KMS-11 (cell line): ENCODE results near the gene PCK1.

ENCODE experiments used
- H2AFZ ChIP-seq: fragments of 200-600 bp; sonication (generic); 2 replicates; pipeline ENCODE4 v1.6.1; 2016; ENCODE audit warnings: antibody characterized with exemption, mixed run types, low read depth
- H3K27ac ChIP-seq: fragments of 200-600 bp; sonication (generic); 2 replicates; pipeline ENCODE4 v1.6.1; 2016; ENCODE audit warnings: mild to moderate bottlenecking, mixed run types
- H3K27me3 ChIP-seq: fragments of 200-600 bp; sonication (generic); 2 replicates; pipeline ENCODE4 v1.6.1; 2017; ENCODE audit warnings: mild to moderate bottlenecking, low read depth, mixed run types, moderate library complexity; ENCODE audit not compliant: insufficient read depth
- H3K36me3 ChIP-seq: fragments of 200-600 bp; sonication (generic); 2 replicates; pipeline ENCODE4 v1.6.1; 2017; ENCODE audit warnings: mild to moderate bottlenecking, mixed run types; ENCODE audit not compliant: insufficient read depth
- H3K4me1 ChIP-seq: fragments of 200-600 bp; sonication (generic); 2 replicates; pipeline ENCODE4 v1.6.1; 2016; ENCODE audit warnings: mild to moderate bottlenecking, low read depth, mixed run types; ENCODE audit not compliant: poor library complexity, severe bottlenecking
- H3K4me2 ChIP-seq: fragments of 200-600 bp; sonication (generic); 2 replicates; pipeline ENCODE4 v1.7.0; 2016; ENCODE audit warnings: mild to moderate bottlenecking, mixed run types
- H3K4me3 ChIP-seq: fragments of 200-600 bp; sonication (generic); IDR thresholded peaks from 2 replicates; pipeline ENCODE4 v1.6.1; 2017; ENCODE audit warnings: low read depth, low read length, mixed read lengths; ENCODE audit not compliant: insufficient read depth
- H3K79me2 ChIP-seq: fragments of 200-600 bp; sonication (generic); 2 replicates; pipeline ENCODE4 v1.6.1; 2016; ENCODE audit warnings: low read depth, mixed run types; ENCODE audit not compliant: insufficient read depth
- H3K9ac ChIP-seq: fragments of 200-600 bp; sonication (generic); 2 replicates; pipeline ENCODE4 v1.6.1; 2016; ENCODE audit warnings: mild to moderate bottlenecking, mixed run types
- H4K20me1 ChIP-seq: fragments of 200-600 bp; sonication (generic); 2 replicates; pipeline ENCODE4 v1.6.1; 2016; ENCODE audit warnings: mild to moderate bottlenecking, mixed run types; ENCODE audit not compliant: insufficient read depth
- TF ChIP-seq, protein P1 (sequence below): fragments of 200-600 bp; sonication (generic); conservative IDR thresholded peaks from 2 replicates; pipeline ENCODE4 v1.6.1; 2017; ENCODE audit warnings: low read depth, mild to moderate bottlenecking, antibody characterized with exemption, low read length, moderate library complexity, mixed read lengths

PCK1 gene

DNA sequence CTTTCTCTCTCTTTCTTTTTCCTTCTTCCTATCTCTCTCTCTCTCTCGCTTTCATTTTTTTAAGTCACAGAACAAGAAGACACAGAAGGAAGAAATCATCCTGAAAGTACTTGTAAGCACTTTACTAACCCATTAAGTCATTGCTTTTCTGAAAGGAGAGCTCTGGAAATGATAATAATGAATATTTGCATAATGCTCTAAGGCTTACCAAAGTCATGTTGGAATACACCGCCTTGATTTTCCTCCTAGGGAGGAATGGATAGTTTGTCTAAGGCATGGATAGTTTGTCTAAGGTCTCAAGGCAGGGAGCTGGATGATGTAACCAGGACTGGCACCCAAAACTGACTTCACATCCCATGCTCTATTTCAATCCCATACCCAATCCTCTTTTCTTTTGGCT, 23.1 kb upstream of the PCK1 start:
- Histone ChIP-seq H2AFZ (no peak overlapping the region), H3K27ac (no peak overlapping the region), H3K27me3 (peaks cover 38% of the 10 kb centered on the region; the same call in 1 of the 2 replicates), H3K36me3 (no peaks in the 10 kb centered on the region), H3K4me3 (no peak overlapping the region), H4K20me1 (no peaks in the 10 kb centered on the region), H3K4me1 (no peaks in the 10 kb centered on the region), H3K4me2 (no peak overlapping the region), H3K9ac (no peak overlapping the region), H3K79me2 (no peaks in the 10 kb centered on the region)
- TF ChIP-seq, protein P1, sequence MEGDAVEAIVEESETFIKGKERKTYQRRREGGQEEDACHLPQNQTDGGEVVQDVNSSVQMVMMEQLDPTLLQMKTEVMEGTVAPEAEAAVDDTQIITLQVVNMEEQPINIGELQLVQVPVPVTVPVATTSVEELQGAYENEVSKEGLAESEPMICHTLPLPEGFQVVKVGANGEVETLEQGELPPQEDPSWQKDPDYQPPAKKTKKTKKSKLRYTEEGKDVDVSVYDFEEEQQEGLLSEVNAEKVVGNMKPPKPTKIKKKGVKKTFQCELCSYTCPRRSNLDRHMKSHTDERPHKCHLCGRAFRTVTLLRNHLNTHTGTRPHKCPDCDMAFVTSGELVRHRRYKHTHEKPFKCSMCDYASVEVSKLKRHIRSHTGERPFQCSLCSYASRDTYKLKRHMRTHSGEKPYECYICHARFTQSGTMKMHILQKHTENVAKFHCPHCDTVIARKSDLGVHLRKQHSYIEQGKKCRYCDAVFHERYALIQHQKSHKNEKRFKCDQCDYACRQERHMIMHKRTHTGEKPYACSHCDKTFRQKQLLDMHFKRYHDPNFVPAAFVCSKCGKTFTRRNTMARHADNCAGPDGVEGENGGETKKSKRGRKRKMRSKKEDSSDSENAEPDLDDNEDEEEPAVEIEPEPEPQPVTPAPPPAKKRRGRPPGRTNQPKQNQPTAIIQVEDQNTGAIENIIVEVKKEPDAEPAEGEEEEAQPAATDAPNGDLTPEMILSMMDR, result no peak

DNA sequence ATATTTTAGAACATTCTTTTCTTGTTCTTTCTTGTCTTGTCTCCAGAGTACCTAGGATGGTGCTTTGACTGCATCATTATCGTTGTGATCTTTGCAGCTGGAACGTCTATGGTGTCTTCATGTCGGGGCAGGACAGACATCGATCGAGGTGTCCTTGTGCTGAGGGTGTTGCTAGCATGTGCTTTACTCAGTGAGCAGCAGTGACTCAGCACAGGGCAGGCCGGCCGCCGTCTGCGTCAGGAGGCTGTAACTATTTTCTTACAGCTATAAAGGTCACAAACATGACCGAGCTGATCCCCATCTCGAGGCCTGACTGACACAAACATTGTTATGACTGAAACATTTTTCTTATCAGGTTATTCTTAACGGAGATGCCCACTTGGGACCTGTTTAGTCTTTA, 21.0 kb upstream of the PCK1 start:
- Histone ChIP-seq H3K79me2 (no peaks in the 10 kb centered on the region), H3K4me1 (no peaks in the 10 kb centered on the region), H3K4me2 (no peak overlapping the region), H3K9ac (no peak overlapping the region), H3K27ac (no peak overlapping the region), H3K4me3 (no peak overlapping the region), H3K36me3 (no peaks in the 10 kb centered on the region), H3K27me3 (peaks cover 43% of the 10 kb centered on the region; the same call in 1 of the 2 replicates), H4K20me1 (no peaks in the 10 kb centered on the region), H2AFZ (no peak overlapping the region)
- TF ChIP-seq, protein P1, result no peak

DNA sequence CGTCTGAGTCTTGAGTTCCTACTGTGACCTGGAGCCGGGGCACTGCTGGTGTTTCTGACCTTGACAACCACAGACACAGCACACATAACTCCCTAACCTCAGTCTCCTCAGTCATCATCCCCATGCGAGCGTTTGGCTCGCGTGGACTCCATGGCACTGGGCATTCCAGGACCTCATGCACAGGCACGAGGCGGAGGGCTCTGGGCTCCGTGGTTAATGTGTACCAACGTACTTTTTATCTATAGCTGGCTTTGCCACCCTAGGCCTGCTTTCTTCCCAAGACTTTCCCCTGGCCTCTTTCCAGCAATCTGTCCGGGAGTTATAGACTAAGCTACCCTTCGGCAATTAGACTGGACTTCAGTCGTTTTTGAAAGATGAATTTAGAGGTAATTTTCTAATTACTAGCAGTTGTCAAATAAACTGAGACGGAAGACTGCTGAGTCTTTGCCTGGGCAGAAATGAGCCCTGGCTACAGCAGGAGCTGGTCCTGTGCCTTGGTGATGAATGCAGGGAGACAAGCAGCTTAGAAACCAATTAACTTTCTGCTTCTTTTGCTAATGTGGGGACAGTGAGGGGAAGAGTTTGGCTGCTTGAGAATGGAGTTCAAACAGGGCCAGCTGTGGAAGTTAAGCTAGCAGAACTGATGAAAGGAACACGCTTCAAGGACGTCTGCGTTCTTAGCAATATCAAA, 19.9 kb upstream of the PCK1 start:
- H3K4me2 ChIP-seq, result no peak overlapping the region
- H4K20me1 ChIP-seq, result no peaks in the 10 kb centered on the region
- TF ChIP-seq, protein P1, result no peak
- H3K9ac ChIP-seq, result no peak overlapping the region
- no peaks in the 10 kb centered on the region for H3K4me1 ChIP-seq
- H3K36me3 ChIP-seq, result no peaks in the 10 kb centered on the region
- H3K4me3 ChIP-seq, result no peak overlapping the region
- no peak overlapping the region for H3K27ac ChIP-seq
- peaks cover 40% of the 10 kb centered on the region; the same call in 1 of the 2 replicates for H3K27me3 ChIP-seq
- H3K79me2 ChIP-seq, result no peaks in the 10 kb centered on the region
- no peak overlapping the region for H2AFZ ChIP-seq

DNA sequence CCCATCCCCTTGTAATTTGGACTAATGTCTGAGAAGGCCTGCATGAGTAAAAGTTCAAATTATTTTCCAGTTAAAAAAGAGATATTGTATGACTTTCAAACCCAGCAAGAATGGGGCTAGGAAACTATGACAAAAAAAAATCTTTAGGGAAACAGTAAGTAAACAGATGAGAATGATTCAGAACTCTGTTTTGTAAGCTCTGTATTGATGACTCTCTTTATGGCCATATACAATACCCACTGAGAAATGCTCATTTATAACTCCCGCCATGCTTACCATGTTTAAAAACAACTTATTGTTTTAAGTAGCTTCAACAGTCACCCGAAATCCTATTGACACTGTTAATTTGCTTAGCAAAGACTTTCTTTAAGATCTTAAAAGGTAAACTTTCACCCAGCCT, 17.2 kb upstream of the PCK1 start:
- Histone ChIP-seq H3K9ac (no peak overlapping the region), H3K36me3 (no peaks in the 10 kb centered on the region), H3K27me3 (peaks cover 34% of the 10 kb centered on the region; the same call in 1 of the 2 replicates), H4K20me1 (no peaks in the 10 kb centered on the region), H3K4me2 (no peak overlapping the region), H3K4me1 (no peaks in the 10 kb centered on the region), H2AFZ (no peak overlapping the region), H3K79me2 (no peaks in the 10 kb centered on the region), H3K4me3 (no peak overlapping the region), H3K27ac (no peak overlapping the region)
- TF ChIP-seq, protein P1, result no peak
